ENCODE data around the gene GAMT. TPM values are rescaled to one million over a fixed set of nuclear protein-coding genes. Genes with fewer than 3 reads are reported as not detected.

Gene GAMT
- polyA plus RNA-seq, 4 donors = 24.4 to 44.5 (median 40.2) TPM

- DNase-seq (ENCODE audit: low read depth in 4 of 4, low spot score in 2 of 4) = no peak
Measured at GRCh38 chr19:1370579-1371361, 30.6 kb downstream of the GAMT start.

- no peak for DNase-seq (ENCODE audit: low read depth in 4 of 4, low spot score in 2 of 4)
Measured at GRCh38 chr19:1369214-1369805, 32.0 kb downstream of the GAMT start.

- no peak for DNase-seq (ENCODE audit: low read depth in 4 of 4, low spot score in 2 of 4)
Measured at GRCh38 chr19:1366899-1367870, 34.2 kb downstream of the GAMT start.

GRCh38 chr19:1366296-1366695, 35.0 kb downstream of the GAMT start:
- DNase-seq (ENCODE audit: low read depth in 4 of 4, low spot score in 2 of 4) = no peak

GRCh38 chr19:1365319-1366269, 35.7 kb downstream of the GAMT start:
- DNase-seq (ENCODE audit: low read depth in 4 of 4, low spot score in 2 of 4) = no peak

- no peak for DNase-seq (ENCODE audit: low read depth in 4 of 4, low spot score in 2 of 4)
Measured at GRCh38 chr19:1364070-1364704, 37.2 kb downstream of the GAMT start.

- DNase-seq (ENCODE audit: low read depth in 4 of 4, low spot score in 2 of 4) = no peak
Measured at GRCh38 chr19:1363599-1363998, 37.7 kb downstream of the GAMT start.

GRCh38 chr19:1362387-1363257, 38.7 kb downstream of the GAMT start:
- DNase-seq (ENCODE audit: low read depth in 4 of 4, low spot score in 2 of 4) = no peak

GRCh38 chr19:1361601-1362386, 39.5 kb downstream of the GAMT start:
- no peak for DNase-seq (ENCODE audit: low read depth in 4 of 4, low spot score in 2 of 4)

GRCh38 chr19:1360818-1361461, 40.4 kb downstream of the GAMT start:
- no peak for DNase-seq (ENCODE audit: low read depth in 4 of 4, low spot score in 2 of 4)

GRCh38 chr19:1360126-1360817, 41.1 kb downstream of the GAMT start:
- no peak for DNase-seq (ENCODE audit: low read depth in 4 of 4, low spot score in 2 of 4)

- no peak for DNase-seq (ENCODE audit: low read depth in 4 of 4, low spot score in 2 of 4)
Measured at GRCh38 chr19:1357531-1358109, 43.7 kb downstream of the GAMT start.

GRCh38 chr19:1356508-1356865, 44.9 kb downstream of the GAMT start:
- peak in 3 of 4 donors; percentile 55 to 79 (median 76) for DNase-seq (ENCODE audit: low read depth in 4 of 4, low spot score in 2 of 4)

- peak in 1 of 4 donors; percentile 49 for DNase-seq (ENCODE audit: low read depth in 4 of 4, low spot score in 2 of 4)
Measured at GRCh38 chr19:1355568-1356507, 45.5 kb downstream of the GAMT start.

GRCh38 chr19:1354970-1355567, 46.3 kb downstream of the GAMT start:
- DNase-seq (ENCODE audit: low read depth in 4 of 4, low spot score in 2 of 4) = no peak
